Natural killer cell (primary cell): ENCODE measurements around the gene CSMD2. TPM values are rescaled to one million over a fixed set of nuclear protein-coding genes. Genes with fewer than 3 reads are reported as not detected.

ENCODE experiments used
- ATAC-seq, 3 donors: fragments of 150-1000 bp in 2 of 3; fragments of 200-7000 bp in 1 of 3; cut with Tn5 transposase; 1 replicate in 1 of 3; 2 replicates in 2 of 3; pipeline ENCODE4 v1.10.0; 2021; ENCODE audit warnings: mild to moderate bottlenecking in 2 of 3, moderate library complexity in 2 of 3
- DNase-seq, 2 donors: peaks; one replicate each; pipeline versions ENCODE4 v3.0.0 to v3.0.0-alpha.2; 2013 to 2021; ENCODE audit warnings: mixed read lengths in 1 of 2
- H3K27ac ChIP-seq: one replicate; pipeline ENCODE4 v1.5.1; 2013; ENCODE audit warnings: mild to moderate bottlenecking, low read length
- H3K27me3 ChIP-seq: one replicate; pipeline ENCODE4 v1.6.1; 2013; ENCODE audit warnings: low read length; ENCODE audit not compliant: control insufficient read depth, insufficient read depth
- H3K36me3 ChIP-seq: one replicate; pipeline ENCODE4 v1.6.1; 2013; ENCODE audit warnings: low read length; ENCODE audit not compliant: control insufficient read depth, insufficient read depth
- H3K4me1 ChIP-seq: one replicate; pipeline ENCODE4 v1.6.1; 2013; ENCODE audit warnings: low read length; ENCODE audit not compliant: control insufficient read depth, insufficient read depth
- H3K4me3 ChIP-seq: one replicate; pipeline ENCODE4 v1.5.1; 2013; ENCODE audit warnings: low read length
- H3K9me3 ChIP-seq: one replicate; pipeline ENCODE4 v1.6.1; 2013; ENCODE audit warnings: low read length; ENCODE audit not compliant: control insufficient read depth, insufficient read depth
- H3K27ac Mint-ChIP-seq, 2 donors: one replicate each; pipeline ENCODE4 v1.8.0; 2022; ENCODE audit warnings: mild to moderate bottlenecking in 2 of 2, mixed read lengths in 2 of 2, moderate library complexity in 1 of 2
- H3K27me3 Mint-ChIP-seq, 2 donors: one replicate each; pipeline ENCODE4 v1.8.0; 2022; ENCODE audit warnings: low read depth in 2 of 2, mixed read lengths in 2 of 2
- H3K36me3 Mint-ChIP-seq: one replicate; pipeline ENCODE4 v1.8.0; 2022; ENCODE audit warnings: mixed read lengths
- H3K4me1 Mint-ChIP-seq, 2 donors: one replicate each; pipeline ENCODE4 v1.8.0; 2022; ENCODE audit warnings: mixed read lengths in 2 of 2
- H3K4me3 Mint-ChIP-seq: one replicate; pipeline ENCODE4 v1.8.0; 2022; ENCODE audit warnings: mild to moderate bottlenecking, moderate library complexity, mixed read lengths
- H3K9me3 Mint-ChIP-seq, 2 donors: one replicate each; pipeline ENCODE4 v1.8.0; 2022; ENCODE audit warnings: mixed read lengths in 2 of 2
- CTCF ChIP-seq: fragments of 200-600 bp; IDR thresholded peaks from one replicate; pipeline ENCODE4 v1.8.0; 2022; ENCODE audit warnings: antibody characterized with exemption
- WGBS: methylation state at CpG from one replicate; pipeline ENCODE4 v1.1.7; 2013; ENCODE audit warnings: missing lambda C conversion rate; ENCODE audit not compliant: insufficient coverage; 5-methylcytosine and 5-hydroxymethylcytosine counted together
- intact Hi-C: fragments of 100-400 bp; cut with micrococcal nuclease; formaldehyde crosslinking; loops from one replicate; pipeline ENCODE4 v1.14.2; 2022
- total RNA-seq, 4 donors: library from RNA; stranded (reverse); fragments of 120-200 nt in 1 of 4; gene quantifications; one replicate each; pipeline versions ENCODE4 v1.2.3 to v1.2.4, GENCODE V29; 2013 to 2022

Gene CSMD2
- total RNA-seq, 3 donors from 2014 or later (not counting 1 experiment from before 2014, with no cell fraction given): not detected

- Histone ChIP-seq H3K4me3 (no peak overlapping the region), H3K9me3 (no peaks in the 10 kb centered on the region), H3K4me1 (no peaks in the 10 kb centered on the region), H3K27me3 (no peaks in the 10 kb centered on the region), H3K27ac (no peak overlapping the region), H3K36me3 (no peaks in the 10 kb centered on the region)
- 73% methylated on average over 9 of the region's 9 CpGs for WGBS
- no peak overlapping the region for H3K4me3 Mint-ChIP-seq
- H3K36me3 Mint-ChIP-seq: no peaks in the 10 kb centered on the region
- H3K4me1 Mint-ChIP-seq: no peaks in the 10 kb centered on the region
- H3K27me3 Mint-ChIP-seq: peaks cover 25 to 62% of the 10 kb centered on the region in 2 donors
- ATAC-seq: no peak
- no peaks in the 10 kb centered on the region for H3K9me3 Mint-ChIP-seq
- intact Hi-C loops: no loop called here
- H3K27ac Mint-ChIP-seq: no peak overlapping the region
- no peak for DNase-seq
- TF ChIP-seq CTCF: no peak
Measured at GRCh38 chr1:33617451-33617850, 547.6 kb downstream of the CSMD2 start.

- H3K4me3 ChIP-seq: no peak overlapping the region
- H3K27me3 Mint-ChIP-seq: peaks cover 25 to 62% of the 10 kb centered on the region in 2 donors
- no peaks in the 10 kb centered on the region for H3K9me3 ChIP-seq
- WGBS: 85% methylated on average over 5 of the region's 6 CpGs
- no peaks in the 10 kb centered on the region for H3K9me3 Mint-ChIP-seq
- H3K4me1 Mint-ChIP-seq: no peaks in the 10 kb centered on the region
- no peaks in the 10 kb centered on the region for H3K36me3 ChIP-seq
- H3K4me3 Mint-ChIP-seq: no peak overlapping the region
- H3K27me3 ChIP-seq: no peaks in the 10 kb centered on the region
- H3K27ac Mint-ChIP-seq: no peak overlapping the region
- intact Hi-C loops: no loop called here
- H3K36me3 Mint-ChIP-seq: no peaks in the 10 kb centered on the region
- DNase-seq (no peak), ATAC-seq (no peak)
- H3K4me1 ChIP-seq: no peaks in the 10 kb centered on the region
- no peak for TF ChIP-seq CTCF
- H3K27ac ChIP-seq: no peak overlapping the region
Measured at GRCh38 chr1:33616780-33617179, 548.2 kb downstream of the CSMD2 start.

GRCh38 chr1:33615546-33615945, 549.5 kb downstream of the CSMD2 start:
- intact Hi-C loops: no loop called here
- ATAC-seq: no peak
- no peaks in the 10 kb centered on the region for H3K9me3 Mint-ChIP-seq
- no peak for TF ChIP-seq CTCF
- H3K36me3 Mint-ChIP-seq: no peaks in the 10 kb centered on the region
- no peaks in the 10 kb centered on the region for H3K27me3 ChIP-seq
- DNase-seq: no peak
- H3K27me3 Mint-ChIP-seq: peaks cover 21 to 54% of the 10 kb centered on the region in 2 donors
- H3K4me3 Mint-ChIP-seq: no peak overlapping the region
- no peak overlapping the region for H3K27ac Mint-ChIP-seq
- 19% methylated on average over 7 of the region's 7 CpGs for WGBS
- no peaks in the 10 kb centered on the region for H3K36me3 ChIP-seq
- no peaks in the 10 kb centered on the region for H3K4me1 ChIP-seq
- H3K4me1 Mint-ChIP-seq: no peaks in the 10 kb centered on the region
- H3K9me3 ChIP-seq: no peaks in the 10 kb centered on the region
- no peak overlapping the region for H3K27ac ChIP-seq
- no peak overlapping the region for H3K4me3 ChIP-seq

- no peak overlapping the region for H3K27ac ChIP-seq
- intact Hi-C loops: no loop called here
- no peak overlapping the region for H3K27ac Mint-ChIP-seq
- no peaks in the 10 kb centered on the region for H3K36me3 ChIP-seq
- no peaks in the 10 kb centered on the region for H3K9me3 Mint-ChIP-seq
- H3K4me3 Mint-ChIP-seq: no peak overlapping the region
- no peak for TF ChIP-seq CTCF
- H3K4me1 Mint-ChIP-seq: no peaks in the 10 kb centered on the region
- no peaks in the 10 kb centered on the region for H3K9me3 ChIP-seq
- no peaks in the 10 kb centered on the region for H3K27me3 ChIP-seq
- ATAC-seq (no peak), DNase-seq (no peak)
- no peak overlapping the region for H3K4me3 ChIP-seq
- no peaks in the 10 kb centered on the region for H3K36me3 Mint-ChIP-seq
- WGBS: 90% methylated on average over 14 of the region's 14 CpGs
- H3K27me3 Mint-ChIP-seq: peaks cover 0 to 15% of the 10 kb centered on the region in 2 donors
- H3K4me1 ChIP-seq: no peaks in the 10 kb centered on the region
Measured at GRCh38 chr1:33610864-33611455, 554.1 kb downstream of the CSMD2 start.
